Activated CD8-positive, alpha-beta memory T cell treated with anti-CD3 and anti-CD28 coated beads for 48 hours (primary cell): Measurements from ENCODE around the gene PDZD2.

Experiments used
- DNase-seq, 3 experiments: peaks; one replicate each; pipeline ENCODE4 v3.0.0-alpha.2; 2020; ENCODE audit warnings: low read depth in 2 of 3, low spot score in 2 of 3

PDZD2 gene

GRCh38 chr5:31860726-31861433 lies 221.9 kb downstream of the PDZD2 start:
- DNase-seq: no peak

GRCh38 chr5:31861601-31862000 lies 222.7 kb downstream of the PDZD2 start:
- DNase-seq: no peak

- no peak for DNase-seq
These were observed 225.1 kb downstream of the PDZD2 start for GRCh38 chr5:31863991-31864411.

- DNase-seq: no peak
These were observed 227.2 kb downstream of the PDZD2 start for GRCh38 chr5:31866166-31866565.

GRCh38 chr5:31867219-31867618 lies 228.3 kb downstream of the PDZD2 start:
- no peak for DNase-seq

GRCh38 chr5:31880449-31880848 lies 241.5 kb downstream of the PDZD2 start:
- no peak for DNase-seq

- no peak for DNase-seq
These were observed 246.0 kb downstream of the PDZD2 start for GRCh38 chr5:31884896-31885295.

GRCh38 chr5:31886206-31886605 lies 247.3 kb downstream of the PDZD2 start:
- DNase-seq: no peak

- no peak for DNase-seq
These were observed 248.6 kb downstream of the PDZD2 start for GRCh38 chr5:31887556-31887955.

GRCh38 chr5:31888564-31888963 lies 249.6 kb downstream of the PDZD2 start:
- no peak for DNase-seq

GRCh38 chr5:31889001-31889561 lies 250.2 kb downstream of the PDZD2 start:
- no peak for DNase-seq

- DNase-seq: no peak
These were observed 251.1 kb downstream of the PDZD2 start for GRCh38 chr5:31890046-31890445.

- DNase-seq: no peak
These were observed 255.2 kb downstream of the PDZD2 start for GRCh38 chr5:31894141-31894540.

GRCh38 chr5:31895199-31895820 lies 256.4 kb downstream of the PDZD2 start:
- no peak for DNase-seq

GRCh38 chr5:31898036-31898632 lies 259.2 kb downstream of the PDZD2 start:
- DNase-seq: no peak

GRCh38 chr5:31900296-31900865 lies 261.4 kb downstream of the PDZD2 start:
- DNase-seq: no peak

GRCh38 chr5:31901807-31902530 lies 263.0 kb downstream of the PDZD2 start:
- DNase-seq: no peak

GRCh38 chr5:31908396-31908795 lies 269.5 kb downstream of the PDZD2 start:
- DNase-seq: no peak

GRCh38 chr5:31909073-31909472 lies 270.1 kb downstream of the PDZD2 start:
- DNase-seq: no peak

- no peak for DNase-seq
These were observed 272.6 kb downstream of the PDZD2 start for GRCh38 chr5:31911291-31912265.
